Measurements from ENCODE around the gene KCMF1. TPM values are rescaled to one million over a fixed set of nuclear protein-coding genes. Genes with fewer than 3 reads are reported as not detected.

KCMF1 gene
- total RNA-seq, 1 donor from 2014 or later, result 46.8 TPM

- Mint-ChIP-seq H3K36me3 (ENCODE audit: unreplicated experiment) (no peaks in the 10 kb centered on the region), H3K4me3 (ENCODE audit: unreplicated experiment) (peak overlapping the region; percentile 97), H3K27me3 (ENCODE audit: unreplicated experiment) (peaks cover 7% of the 10 kb centered on the region), H3K27ac (ENCODE audit: unreplicated experiment) (peak overlapping the region; percentile 97), H3K4me1 (ENCODE audit: low read depth, unreplicated experiment) (peaks cover 21% of the 10 kb centered on the region), H3K9me3 (ENCODE audit: unreplicated experiment) (peaks cover 12% of the 10 kb centered on the region)
- peak; percentile 76 for DNase-seq
- no peak for TF ChIP-seq CTCF (IDR thresholded peaks at IDR 0.05; ENCODE audit: partially characterized antibody, unreplicated experiment)
These were observed 622 bp upstream of the KCMF1 start for GRCh38 chr2:84970210-84970867.

GRCh38 chr2:84971510-84972206 lies 697 bp downstream of the KCMF1 start:
- H3K4me1 Mint-ChIP-seq (ENCODE audit: low read depth, unreplicated experiment), result peaks cover 21% of the 10 kb centered on the region
- H3K9me3 Mint-ChIP-seq (ENCODE audit: unreplicated experiment), result peaks cover 12% of the 10 kb centered on the region
- peak overlapping the region; percentile 93 for H3K27ac Mint-ChIP-seq (ENCODE audit: unreplicated experiment)
- peak overlapping the region; percentile 87 for H3K4me3 Mint-ChIP-seq (ENCODE audit: unreplicated experiment)
- peak; percentile 72 for DNase-seq
- no peaks in the 10 kb centered on the region for H3K36me3 Mint-ChIP-seq (ENCODE audit: unreplicated experiment)
- peaks cover 7% of the 10 kb centered on the region for H3K27me3 Mint-ChIP-seq (ENCODE audit: unreplicated experiment)
- TF ChIP-seq CTCF (IDR thresholded peaks at IDR 0.05; ENCODE audit: partially characterized antibody, unreplicated experiment), result no peak

GRCh38 chr2:84972207-84972783 lies 1.3 kb downstream of the KCMF1 start:
- no peak for DNase-seq
- Mint-ChIP-seq H3K4me3 (ENCODE audit: unreplicated experiment) (peak overlapping the region; percentile 87), H3K36me3 (ENCODE audit: unreplicated experiment) (no peaks in the 10 kb centered on the region), H3K4me1 (ENCODE audit: low read depth, unreplicated experiment) (peaks cover 21% of the 10 kb centered on the region), H3K9me3 (ENCODE audit: unreplicated experiment) (peaks cover 12% of the 10 kb centered on the region), H3K27me3 (ENCODE audit: unreplicated experiment) (peaks cover 5% of the 10 kb centered on the region), H3K27ac (ENCODE audit: unreplicated experiment) (peak overlapping the region; percentile 93)
- TF ChIP-seq CTCF (IDR thresholded peaks at IDR 0.05; ENCODE audit: partially characterized antibody, unreplicated experiment), result no peak

- DNase-seq, result no peak
- H3K36me3 Mint-ChIP-seq (ENCODE audit: unreplicated experiment), result no peaks in the 10 kb centered on the region
- peak overlapping the region; percentile 87 for H3K4me3 Mint-ChIP-seq (ENCODE audit: unreplicated experiment)
- peaks cover 21% of the 10 kb centered on the region for H3K4me1 Mint-ChIP-seq (ENCODE audit: low read depth, unreplicated experiment)
- H3K27ac Mint-ChIP-seq (ENCODE audit: unreplicated experiment), result no peak overlapping the region
- H3K27me3 Mint-ChIP-seq (ENCODE audit: unreplicated experiment), result peaks cover 5% of the 10 kb centered on the region
- H3K9me3 Mint-ChIP-seq (ENCODE audit: unreplicated experiment), result peaks cover 12% of the 10 kb centered on the region
- no peak for TF ChIP-seq CTCF (IDR thresholded peaks at IDR 0.05; ENCODE audit: partially characterized antibody, unreplicated experiment)
These were observed 2.0 kb downstream of the KCMF1 start for GRCh38 chr2:84972932-84973331.

All from glutamatergic neuron (in vitro differentiated cells).